ENCODE results near the gene TMEM25.
"Not testable (repeated sequence)": the region's sequence is repeated elsewhere in the genome, so short reads cannot be mapped to it uniquely, and the experiment has no call there.

Gene TMEM25

GRCh38 chr11:118530683-118531596, at the start of gene TMEM25:
Gene TMEM25, plus strand, starts transcription at chr11:118531192. Its CDS starts 610 bp downstream, at chr11:118531802.
- peak; percentile 47 for DNase-seq

GRCh38 chr11:118481238-118481637, 49.8 kb upstream of the TMEM25 start:
- DNase-seq, result not testable (repeated sequence)

DNA sequence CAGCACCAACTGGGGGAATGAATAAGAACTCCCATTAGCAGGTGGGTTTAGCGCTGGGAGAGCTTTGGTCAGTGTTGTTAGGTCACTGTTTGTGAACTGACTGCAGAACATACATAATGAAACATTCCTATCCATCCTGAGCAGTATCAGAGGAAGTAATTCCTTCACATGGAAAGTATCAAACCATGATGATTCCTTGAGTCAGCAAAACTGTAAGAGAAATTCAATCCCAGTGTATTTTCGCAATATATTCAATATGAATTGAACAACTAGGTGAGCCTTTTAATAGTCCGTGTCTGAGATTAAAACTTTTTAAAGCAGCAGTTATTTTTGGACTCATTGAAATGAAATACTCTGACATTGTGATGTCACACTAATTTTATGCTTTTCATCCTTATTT, 46.6 kb upstream of the TMEM25 start:
- DNase-seq, result no peak

DNA sequence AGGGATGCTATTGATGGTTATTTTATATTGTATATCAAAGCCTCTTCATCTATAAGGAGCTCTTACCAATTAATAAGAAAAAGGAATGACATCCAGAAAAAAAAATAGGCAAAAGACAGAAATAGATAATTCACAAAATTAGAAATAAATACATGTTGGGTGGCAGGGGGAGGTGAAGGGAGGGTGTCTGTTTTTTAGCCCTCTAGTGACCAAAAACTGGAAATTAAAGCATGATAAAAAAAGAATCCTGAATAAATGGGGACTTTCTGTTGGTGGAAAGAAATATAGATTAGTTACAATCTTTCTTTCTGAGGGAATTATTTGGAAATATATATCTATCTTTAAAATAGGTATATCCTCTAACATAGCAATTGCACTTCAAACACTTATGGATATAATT, 45.7 kb upstream of the TMEM25 start:
- no peak for DNase-seq

GRCh38 chr11:118488480-118489109, 42.4 kb upstream of the TMEM25 start:
- peak; percentile 88 for DNase-seq

- no peak for DNase-seq
These were observed 40.0 kb upstream of the TMEM25 start for GRCh38 chr11:118491041-118491440.

DNA sequence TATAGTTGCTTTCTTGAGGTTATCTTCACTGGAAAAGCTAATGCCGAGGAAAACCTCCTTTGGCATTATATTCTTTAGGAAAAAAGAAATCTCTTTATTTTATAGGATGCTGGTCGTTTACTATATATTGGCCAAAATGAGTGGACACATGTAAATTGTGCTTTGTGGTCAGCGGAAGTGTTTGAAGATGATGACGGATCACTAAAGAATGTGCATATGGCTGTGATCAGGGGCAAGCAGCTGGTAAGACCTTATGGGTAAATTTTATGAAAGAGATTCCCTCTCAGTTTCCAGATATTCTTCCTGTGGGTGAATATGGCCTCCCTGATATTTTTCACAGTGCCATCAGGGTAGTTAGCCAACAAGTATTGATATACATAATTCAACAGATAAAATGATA, 33.2 kb upstream of the TMEM25 start:
- DNase-seq, result no peak

- DNase-seq, result no peak
These were observed 27.8 kb upstream of the TMEM25 start for GRCh38 chr11:118503216-118503615.

GRCh38 chr11:118511601-118512000, 19.4 kb upstream of the TMEM25 start:
- DNase-seq, result no peak

GRCh38 chr11:118514103-118514502, 16.9 kb upstream of the TMEM25 start:
- no peak for DNase-seq

DNA sequence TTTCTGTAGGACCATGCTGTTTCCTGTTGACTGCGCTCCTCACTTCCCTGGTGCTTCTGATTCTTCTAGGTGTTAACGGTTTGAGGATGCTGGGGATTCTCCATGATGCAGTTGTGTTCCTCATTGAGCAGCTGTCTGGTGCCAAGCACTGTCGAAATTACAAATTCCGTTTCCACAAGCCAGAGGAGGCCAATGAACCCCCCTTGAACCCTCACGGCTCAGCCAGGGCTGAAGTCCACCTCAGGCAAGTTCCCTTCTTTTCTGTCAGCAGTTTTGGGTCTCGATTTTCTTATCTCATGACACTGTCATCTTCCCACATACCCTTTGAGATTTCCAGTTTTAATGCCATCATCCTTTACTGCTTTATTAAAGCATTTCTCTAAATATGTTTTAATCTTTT, 11.4 kb upstream of the TMEM25 start:
- no peak for DNase-seq

GRCh38 chr11:118521892-118522311, 9.1 kb upstream of the TMEM25 start:
- DNase-seq, result no peak

GRCh38 chr11:118522571-118523072, 8.4 kb upstream of the TMEM25 start:
- DNase-seq, result peak; percentile 25

- peak; percentile 94 for DNase-seq
These were observed 6.6 kb upstream of the TMEM25 start for GRCh38 chr11:118524356-118524755.

DNA sequence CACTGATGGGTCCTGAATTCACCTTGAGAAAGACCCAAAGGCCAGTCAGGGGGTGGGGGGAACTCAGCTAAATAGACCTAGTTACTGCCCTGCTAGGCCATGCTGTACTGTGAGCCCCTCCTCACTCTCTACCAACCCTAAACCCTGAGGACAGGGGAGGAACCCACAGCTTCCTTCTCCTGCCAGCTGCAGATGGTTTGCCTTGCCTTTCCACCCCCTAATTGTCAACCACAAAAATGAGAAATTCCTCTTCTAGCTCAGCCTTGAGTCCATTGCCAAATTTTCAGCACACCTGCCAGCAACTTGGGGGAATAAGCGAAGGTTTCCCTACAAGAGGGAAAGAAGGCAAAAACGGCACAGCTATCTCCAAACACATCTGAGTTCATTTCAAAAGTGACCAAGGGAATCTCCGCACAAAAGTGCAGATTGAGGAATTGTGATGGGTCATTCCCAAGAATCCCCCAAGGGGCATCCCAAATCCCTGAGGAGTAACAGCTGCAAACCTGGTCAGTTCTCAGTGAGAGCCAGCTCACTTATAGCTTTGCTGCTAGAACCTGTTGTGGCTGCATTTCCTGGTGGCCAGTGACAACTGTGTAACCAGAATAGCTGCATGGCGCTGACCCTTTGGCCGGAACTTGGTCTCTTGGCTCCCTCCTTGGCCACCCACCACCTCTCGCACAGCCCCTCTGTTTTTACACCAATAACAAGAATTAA, 6.1 kb upstream of the TMEM25 start:
- DNase-seq, result peak; percentile 100

- no peak for DNase-seq
These were observed 4.3 kb upstream of the TMEM25 start for GRCh38 chr11:118526688-118527087.

- no peak for DNase-seq
These were observed 3.9 kb upstream of the TMEM25 start, which contains the start of gene TTC36 for GRCh38 chr11:118527109-118527508. Gene TTC36, plus strand, starts transcription at chr11:118527474. Its CDS starts 21 bp downstream, at chr11:118527495.

GRCh38 chr11:118528511-118528910, 2.5 kb upstream of the TMEM25 start:
- no peak for DNase-seq

DNA sequence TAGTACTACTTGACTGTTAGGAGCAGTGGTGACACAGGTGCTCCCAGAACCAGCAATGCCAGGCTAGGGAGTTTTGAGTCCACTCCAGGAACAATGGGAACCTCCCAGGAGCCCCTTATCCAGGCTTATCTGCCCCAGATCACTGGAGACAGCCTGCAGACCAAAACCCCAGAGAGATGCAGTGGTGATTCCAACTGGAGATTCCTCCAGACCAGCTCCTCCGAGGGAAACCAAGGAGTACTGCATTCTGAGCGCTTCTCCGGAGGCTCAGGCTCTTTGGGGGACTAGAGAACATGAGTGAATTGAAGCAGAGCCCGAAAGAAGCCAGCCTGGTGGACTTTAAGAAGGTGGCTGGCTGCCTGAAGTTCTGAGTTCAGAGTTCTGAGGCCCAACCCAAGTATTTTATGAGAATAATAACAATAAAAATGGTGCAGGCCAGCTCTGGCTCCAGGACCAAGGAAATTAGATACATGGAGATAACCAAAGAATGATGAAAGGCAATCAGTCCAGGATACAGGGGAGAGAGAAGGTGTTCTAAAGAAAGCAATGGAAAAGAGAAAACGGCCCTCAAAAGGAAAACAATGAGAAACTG, 1.3 kb upstream of the TMEM25 start:
- DNase-seq, result no peak

GRCh38 chr11:118530180-118530682, 761 bp upstream of the TMEM25 start:
- DNase-seq, result no peak

DNA sequence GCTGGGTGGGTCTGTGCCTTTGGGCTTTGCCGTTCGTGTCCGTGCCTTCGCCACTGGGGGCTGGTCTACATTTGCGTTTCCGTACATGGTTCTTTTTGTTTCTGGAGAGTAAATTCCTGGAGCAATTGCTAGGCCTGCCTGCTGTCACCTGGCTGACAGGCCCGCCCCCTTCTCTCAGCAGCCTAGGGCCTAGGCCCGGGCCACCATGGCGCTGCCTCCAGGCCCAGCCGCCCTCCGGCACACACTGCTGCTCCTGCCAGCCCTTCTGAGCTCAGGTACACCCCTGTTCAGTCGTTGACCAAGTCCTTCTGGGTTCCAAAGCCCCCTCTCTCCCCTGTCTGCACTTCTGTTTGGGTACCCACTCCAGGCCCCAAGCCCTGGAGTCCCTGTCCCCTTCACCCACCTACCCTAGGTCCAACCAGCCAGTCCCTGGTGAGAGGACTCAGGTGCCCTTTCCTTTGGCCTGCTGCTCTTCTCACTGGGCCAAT, 649 bp downstream of the TMEM25 start:
- DNase-seq, result no peak

DNA sequence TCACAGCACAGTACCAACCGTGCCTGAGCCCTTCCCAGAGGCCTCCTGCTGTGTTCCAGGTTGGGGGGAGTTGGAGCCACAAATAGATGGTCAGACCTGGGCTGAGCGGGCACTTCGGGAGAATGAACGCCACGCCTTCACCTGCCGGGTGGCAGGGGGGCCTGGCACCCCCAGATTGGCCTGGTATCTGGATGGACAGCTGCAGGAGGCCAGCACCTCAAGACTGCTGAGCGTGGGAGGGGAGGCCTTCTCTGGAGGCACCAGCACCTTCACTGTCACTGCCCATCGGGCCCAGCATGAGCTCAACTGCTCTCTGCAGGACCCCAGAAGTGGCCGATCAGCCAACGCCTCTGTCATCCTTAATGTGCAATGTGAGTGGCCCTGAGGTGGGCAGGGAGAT, 1.1 kb downstream of the TMEM25 start:
- DNase-seq, result no peak

All from GF-D8 (cell line).